Measurements from ENCODE around the gene LDHD. TPM values are rescaled to one million over a fixed set of nuclear protein-coding genes. Genes with fewer than 3 reads are reported as not detected.
"Not testable (repeated sequence)": the region's sequence is repeated elsewhere in the genome, so short reads cannot be mapped to it uniquely, and the experiment has no call there.

Gene LDHD
- polyA plus RNA-seq, 4 donors, result 8.7 to 33.8 (median 19.5) TPM

GRCh38 chr16:75138636-75139035 is 22.1 kb upstream of the LDHD start:
- Histone ChIP-seq H3K36me3 (ENCODE audit: control insufficient read depth in 3 of 3, insufficient read depth in 2 of 3, low read depth in 1 of 3, low read length in 3 of 3) (no peaks in the 10 kb centered on the region), H3K27me3 (ENCODE audit: control insufficient read depth in 3 of 3, insufficient read depth in 3 of 3, low read length in 3 of 3) (no peaks in the 10 kb centered on the region), H3K4me3 (ENCODE audit: low read depth in 1 of 3, low read length in 3 of 3) (no peak overlapping the region), H3K27ac (ENCODE audit: low read depth in 1 of 3, low read length in 2 of 3) (no peak overlapping the region), H3K4me1 (ENCODE audit: control insufficient read depth in 3 of 3, insufficient read depth in 2 of 3, low read depth in 1 of 3, low read length in 2 of 3) (no peaks in the 10 kb centered on the region), H3K9me3 (ENCODE audit: control insufficient read depth in 2 of 2, insufficient read depth in 1 of 2, low read depth in 1 of 2, low read length in 1 of 2) (no peaks in the 10 kb centered on the region)
- WGBS, 3 donors, result 60 to 78% (median 69%) methylated on average over 9 of the region's 9 CpGs
- DNase-seq (no peak), FAIRE-seq (no peak)

- 42 to 52% (median 49%) methylated on average over 8 of the region's 8 CpGs for WGBS, 3 donors
- Histone ChIP-seq H3K36me3 (ENCODE audit: control insufficient read depth in 3 of 3, insufficient read depth in 2 of 3, low read depth in 1 of 3, low read length in 3 of 3) (no peaks in the 10 kb centered on the region), H3K9me3 (ENCODE audit: control insufficient read depth in 2 of 2, insufficient read depth in 1 of 2, low read depth in 1 of 2, low read length in 1 of 2) (no peaks in the 10 kb centered on the region), H3K27ac (ENCODE audit: low read depth in 1 of 3, low read length in 2 of 3) (no peak overlapping the region), H3K27me3 (ENCODE audit: control insufficient read depth in 3 of 3, insufficient read depth in 3 of 3, low read length in 3 of 3) (no peaks in the 10 kb centered on the region), H3K4me3 (ENCODE audit: low read depth in 1 of 3, low read length in 3 of 3) (no peak overlapping the region), H3K4me1 (ENCODE audit: control insufficient read depth in 3 of 3, insufficient read depth in 2 of 3, low read depth in 1 of 3, low read length in 2 of 3) (no peaks in the 10 kb centered on the region)
- DNase-seq (peak in 1 of 2 donors; percentile 55), FAIRE-seq (no peak)
Observed at GRCh38 chr16:75138233-75138632, 21.7 kb upstream of the LDHD start.

- WGBS, 3 donors, result 65 to 80% (median 76%) methylated on average over 7 of the region's 7 CpGs
- no peak for DNase-seq
- FAIRE-seq, result no peak
- H3K27me3 ChIP-seq (ENCODE audit: control insufficient read depth in 3 of 3, insufficient read depth in 3 of 3, low read length in 3 of 3), result no peaks in the 10 kb centered on the region
- no peaks in the 10 kb centered on the region for H3K4me1 ChIP-seq (ENCODE audit: control insufficient read depth in 3 of 3, insufficient read depth in 2 of 3, low read depth in 1 of 3, low read length in 2 of 3)
- no peaks in the 10 kb centered on the region for H3K36me3 ChIP-seq (ENCODE audit: control insufficient read depth in 3 of 3, insufficient read depth in 2 of 3, low read depth in 1 of 3, low read length in 3 of 3)
- H3K27ac ChIP-seq (ENCODE audit: low read depth in 1 of 3, low read length in 2 of 3), result no peak overlapping the region
- no peak overlapping the region for H3K4me3 ChIP-seq (ENCODE audit: low read depth in 1 of 3, low read length in 3 of 3)
- peaks cover 0 to 8% of the 10 kb centered on the region in 2 donors for H3K9me3 ChIP-seq (ENCODE audit: control insufficient read depth in 2 of 2, insufficient read depth in 1 of 2, low read depth in 1 of 2, low read length in 1 of 2)
Observed at GRCh38 chr16:75131081-75131480, 14.5 kb upstream of the LDHD start.

GRCh38 chr16:75130150-75130771 is 13.7 kb upstream of the LDHD start:
- no peak for FAIRE-seq
- DNase-seq, result no peak
- Histone ChIP-seq H3K36me3 (ENCODE audit: control insufficient read depth in 3 of 3, insufficient read depth in 2 of 3, low read depth in 1 of 3, low read length in 3 of 3) (no peaks in the 10 kb centered on the region), H3K27ac (ENCODE audit: low read depth in 1 of 3, low read length in 2 of 3) (no peak overlapping the region), H3K4me3 (ENCODE audit: low read depth in 1 of 3, low read length in 3 of 3) (no peak overlapping the region), H3K4me1 (ENCODE audit: control insufficient read depth in 3 of 3, insufficient read depth in 2 of 3, low read depth in 1 of 3, low read length in 2 of 3) (no peaks in the 10 kb centered on the region), H3K27me3 (ENCODE audit: control insufficient read depth in 3 of 3, insufficient read depth in 3 of 3, low read length in 3 of 3) (no peaks in the 10 kb centered on the region), H3K9me3 (ENCODE audit: control insufficient read depth in 2 of 2, insufficient read depth in 1 of 2, low read depth in 1 of 2, low read length in 1 of 2) (peaks cover 0 to 9% of the 10 kb centered on the region in 2 donors)
- WGBS, 3 donors, result 86 to 90% (median 86%) methylated on average over 9 of the region's 9 CpGs

GRCh38 chr16:75129421-75130149 is 13.0 kb upstream of the LDHD start:
- not testable (repeated sequence) for H3K27ac ChIP-seq (ENCODE audit: low read depth in 1 of 3, low read length in 2 of 3); H3K27me3 ChIP-seq (ENCODE audit: control insufficient read depth in 3 of 3, insufficient read depth in 3 of 3, low read length in 3 of 3); H3K9me3 ChIP-seq (ENCODE audit: control insufficient read depth in 2 of 2, insufficient read depth in 1 of 2, low read depth in 1 of 2, low read length in 1 of 2); DNase-seq; H3K4me3 ChIP-seq (ENCODE audit: low read depth in 1 of 3, low read length in 3 of 3); H3K36me3 ChIP-seq (ENCODE audit: control insufficient read depth in 3 of 3, insufficient read depth in 2 of 3, low read depth in 1 of 3, low read length in 3 of 3); FAIRE-seq; H3K4me1 ChIP-seq (ENCODE audit: control insufficient read depth in 3 of 3, insufficient read depth in 2 of 3, low read depth in 1 of 3, low read length in 2 of 3)
- WGBS, 3 donors, result 41 to 51% (median 50%) methylated on average over 5 of the region's 5 CpGs

- no peak for FAIRE-seq
- Histone ChIP-seq H3K4me3 (ENCODE audit: low read depth in 1 of 3, low read length in 3 of 3) (no peak overlapping the region), H3K4me1 (ENCODE audit: control insufficient read depth in 3 of 3, insufficient read depth in 2 of 3, low read depth in 1 of 3, low read length in 2 of 3) (no peaks in the 10 kb centered on the region), H3K27ac (ENCODE audit: low read depth in 1 of 3, low read length in 2 of 3) (no peak overlapping the region), H3K36me3 (ENCODE audit: control insufficient read depth in 3 of 3, insufficient read depth in 2 of 3, low read depth in 1 of 3, low read length in 3 of 3) (no peaks in the 10 kb centered on the region), H3K9me3 (ENCODE audit: control insufficient read depth in 2 of 2, insufficient read depth in 1 of 2, low read depth in 1 of 2, low read length in 1 of 2) (peaks cover 0 to 9% of the 10 kb centered on the region in 2 donors), H3K27me3 (ENCODE audit: control insufficient read depth in 3 of 3, insufficient read depth in 3 of 3, low read length in 3 of 3) (no peaks in the 10 kb centered on the region)
- WGBS, 3 donors, result 55 to 69% (median 58%) methylated on average over 4 of the region's 4 CpGs
- no peak for DNase-seq
Observed at GRCh38 chr16:75127713-75128415, 11.3 kb upstream of the LDHD start.

- no peak for DNase-seq
- no peak for FAIRE-seq
- H3K36me3 ChIP-seq (ENCODE audit: control insufficient read depth in 3 of 3, insufficient read depth in 2 of 3, low read depth in 1 of 3, low read length in 3 of 3), result no peaks in the 10 kb centered on the region
- H3K4me3 ChIP-seq (ENCODE audit: low read depth in 1 of 3, low read length in 3 of 3), result no peak overlapping the region
- H3K4me1 ChIP-seq (ENCODE audit: control insufficient read depth in 3 of 3, insufficient read depth in 2 of 3, low read depth in 1 of 3, low read length in 2 of 3), result no peaks in the 10 kb centered on the region
- H3K9me3 ChIP-seq (ENCODE audit: control insufficient read depth in 2 of 2, insufficient read depth in 1 of 2, low read depth in 1 of 2, low read length in 1 of 2), result peaks cover 0 to 22% of the 10 kb centered on the region in 2 donors
- no peaks in the 10 kb centered on the region for H3K27me3 ChIP-seq (ENCODE audit: control insufficient read depth in 3 of 3, insufficient read depth in 3 of 3, low read length in 3 of 3)
- no peak overlapping the region for H3K27ac ChIP-seq (ENCODE audit: low read depth in 1 of 3, low read length in 2 of 3)
- 91 to 100% (median 95%) methylated on average over 1 of the region's 1 CpG for WGBS, 3 donors
Observed at GRCh38 chr16:75122609-75123008, 6.0 kb upstream of the LDHD start.

- FAIRE-seq, result no peak
- Histone ChIP-seq H3K27ac (ENCODE audit: low read depth in 1 of 3, low read length in 2 of 3) (no peak overlapping the region), H3K36me3 (ENCODE audit: control insufficient read depth in 3 of 3, insufficient read depth in 2 of 3, low read depth in 1 of 3, low read length in 3 of 3) (no peaks in the 10 kb centered on the region), H3K4me3 (ENCODE audit: low read depth in 1 of 3, low read length in 3 of 3) (no peak overlapping the region), H3K9me3 (ENCODE audit: control insufficient read depth in 2 of 2, insufficient read depth in 1 of 2, low read depth in 1 of 2, low read length in 1 of 2) (peaks cover 0 to 18% of the 10 kb centered on the region in 2 donors), H3K27me3 (ENCODE audit: control insufficient read depth in 3 of 3, insufficient read depth in 3 of 3, low read length in 3 of 3) (no peaks in the 10 kb centered on the region), H3K4me1 (ENCODE audit: control insufficient read depth in 3 of 3, insufficient read depth in 2 of 3, low read depth in 1 of 3, low read length in 2 of 3) (no peaks in the 10 kb centered on the region)
- no peak for DNase-seq
- 92 to 93% (median 93%) methylated on average over 6 of the region's 6 CpGs for WGBS, 3 donors
Observed at GRCh38 chr16:75121949-75122568, 5.5 kb upstream of the LDHD start.

Measured in small intestine (tissue), 7 donors.